ENCODE data around the gene PPP1R37.

Gene PPP1R37

GRCh38 chr19:45121827-45122345 is 28.9 kb downstream of the PPP1R37 start:
- no peak overlapping the region for H3K4me3 Mint-ChIP-seq

GRCh38 chr19:45122832-45123231 is 29.9 kb downstream of the PPP1R37 start:
- intact Hi-C loops (cut with micrococcal nuclease): no loop called here
- Mint-ChIP-seq H3K27me3 (peaks cover 8% of the 10 kb centered on the region), H3K9me3 (no peaks in the 10 kb centered on the region), H3K4me1 (ENCODE audit: low read depth) (peaks cover 38% of the 10 kb centered on the region), H3K27ac (no peak overlapping the region), H3K4me3 (no peak overlapping the region), H3K36me3 (ENCODE audit: low read depth) (peaks cover 20% of the 10 kb centered on the region)

More at GRCh38 chr19:45121827-45122345, 28.9 kb downstream of the PPP1R37 start:
- no peaks in the 10 kb centered on the region for H3K9me3 Mint-ChIP-seq
- intact Hi-C loops (cut with micrococcal nuclease): no loop called here
- H3K4me1 Mint-ChIP-seq (ENCODE audit: low read depth): peaks cover 47% of the 10 kb centered on the region
- peaks cover 8% of the 10 kb centered on the region for H3K27me3 Mint-ChIP-seq
- H3K36me3 Mint-ChIP-seq (ENCODE audit: low read depth): peaks cover 20% of the 10 kb centered on the region
- H3K27ac Mint-ChIP-seq: no peak overlapping the region

GRCh38 chr19:45123440-45123850 is 30.5 kb downstream of the PPP1R37 start:
- Mint-ChIP-seq H3K27ac (peak overlapping the region; percentile 14), H3K4me3 (no peak overlapping the region), H3K27me3 (peaks cover 4% of the 10 kb centered on the region), H3K4me1 (ENCODE audit: low read depth) (peaks cover 32% of the 10 kb centered on the region), H3K9me3 (no peaks in the 10 kb centered on the region), H3K36me3 (ENCODE audit: low read depth) (peaks cover 20% of the 10 kb centered on the region)
- intact Hi-C loops (cut with micrococcal nuclease): no loop called here

- intact Hi-C loops (cut with micrococcal nuclease): no loop called here
- peaks cover 23% of the 10 kb centered on the region for H3K36me3 Mint-ChIP-seq (ENCODE audit: low read depth)
- no peak overlapping the region for H3K4me3 Mint-ChIP-seq
- H3K9me3 Mint-ChIP-seq: no peaks in the 10 kb centered on the region
- H3K27me3 Mint-ChIP-seq: no peaks in the 10 kb centered on the region
- H3K27ac Mint-ChIP-seq: peak overlapping the region; percentile 14
- peaks cover 26% of the 10 kb centered on the region for H3K4me1 Mint-ChIP-seq (ENCODE audit: low read depth)
These were observed 31.0 kb downstream of the PPP1R37 start for GRCh38 chr19:45124021-45124420.

GRCh38 chr19:45125360-45125759 is 32.4 kb downstream of the PPP1R37 start:
- no peak overlapping the region for H3K27ac Mint-ChIP-seq
- peaks cover 18% of the 10 kb centered on the region for H3K36me3 Mint-ChIP-seq (ENCODE audit: low read depth)
- H3K9me3 Mint-ChIP-seq: no peaks in the 10 kb centered on the region
- intact Hi-C loops (cut with micrococcal nuclease): no loop called here
- H3K4me1 Mint-ChIP-seq (ENCODE audit: low read depth): peaks cover 26% of the 10 kb centered on the region
- H3K4me3 Mint-ChIP-seq: no peak overlapping the region
- H3K27me3 Mint-ChIP-seq: no peaks in the 10 kb centered on the region

- intact Hi-C loops (cut with micrococcal nuclease): no loop called here
These were observed 33.1 kb downstream of the PPP1R37 start for GRCh38 chr19:45125975-45126493.

GRCh38 chr19:45126654-45127053 is 33.7 kb downstream of the PPP1R37 start:
- H3K4me3 Mint-ChIP-seq: no peak overlapping the region
- intact Hi-C loops (cut with micrococcal nuclease): no loop called here
- H3K36me3 Mint-ChIP-seq (ENCODE audit: low read depth): peaks cover 18% of the 10 kb centered on the region
- peaks cover 26% of the 10 kb centered on the region for H3K4me1 Mint-ChIP-seq (ENCODE audit: low read depth)
- no peaks in the 10 kb centered on the region for H3K27me3 Mint-ChIP-seq
- H3K9me3 Mint-ChIP-seq: no peaks in the 10 kb centered on the region
- no peak overlapping the region for H3K27ac Mint-ChIP-seq

More at GRCh38 chr19:45125975-45126493, 33.1 kb downstream of the PPP1R37 start:
- Mint-ChIP-seq H3K36me3 (ENCODE audit: low read depth) (peaks cover 18% of the 10 kb centered on the region), H3K9me3 (no peaks in the 10 kb centered on the region), H3K27ac (no peak overlapping the region), H3K4me3 (no peak overlapping the region), H3K27me3 (no peaks in the 10 kb centered on the region), H3K4me1 (ENCODE audit: low read depth) (peaks cover 28% of the 10 kb centered on the region)

GRCh38 chr19:45128146-45128545 is 35.2 kb downstream of the PPP1R37 start:
- Mint-ChIP-seq H3K36me3 (ENCODE audit: low read depth) (peaks cover 17% of the 10 kb centered on the region), H3K4me1 (ENCODE audit: low read depth) (peaks cover 23% of the 10 kb centered on the region), H3K27me3 (no peaks in the 10 kb centered on the region), H3K9me3 (no peaks in the 10 kb centered on the region), H3K27ac (no peak overlapping the region), H3K4me3 (no peak overlapping the region)
- intact Hi-C loops (cut with micrococcal nuclease): no loop called here

- no peak overlapping the region for H3K27ac Mint-ChIP-seq
- H3K36me3 Mint-ChIP-seq (ENCODE audit: low read depth): peaks cover 10% of the 10 kb centered on the region
- H3K4me3 Mint-ChIP-seq: no peak overlapping the region
- H3K9me3 Mint-ChIP-seq: no peaks in the 10 kb centered on the region
- H3K27me3 Mint-ChIP-seq: no peaks in the 10 kb centered on the region
- intact Hi-C loops (cut with micrococcal nuclease): no loop called here
- peaks cover 22% of the 10 kb centered on the region for H3K4me1 Mint-ChIP-seq (ENCODE audit: low read depth)
These were observed 35.8 kb downstream of the PPP1R37 start for GRCh38 chr19:45128806-45129205.

GRCh38 chr19:45130236-45130635 is 37.3 kb downstream of the PPP1R37 start:
- intact Hi-C loops (cut with micrococcal nuclease): no loop called here
- Mint-ChIP-seq H3K9me3 (no peaks in the 10 kb centered on the region), H3K36me3 (ENCODE audit: low read depth) (peaks cover 6% of the 10 kb centered on the region), H3K4me1 (ENCODE audit: low read depth) (peaks cover 31% of the 10 kb centered on the region), H3K27me3 (no peaks in the 10 kb centered on the region), H3K27ac (no peak overlapping the region), H3K4me3 (no peak overlapping the region)

- H3K27me3 Mint-ChIP-seq: no peaks in the 10 kb centered on the region
- H3K4me3 Mint-ChIP-seq: no peak overlapping the region
- intact Hi-C loops (cut with micrococcal nuclease): no loop called here
- H3K9me3 Mint-ChIP-seq: no peaks in the 10 kb centered on the region
- peaks cover 39% of the 10 kb centered on the region for H3K4me1 Mint-ChIP-seq (ENCODE audit: low read depth)
- H3K36me3 Mint-ChIP-seq (ENCODE audit: low read depth): peaks cover 6% of the 10 kb centered on the region
- no peak overlapping the region for H3K27ac Mint-ChIP-seq
These were observed 38.1 kb downstream of the PPP1R37 start for GRCh38 chr19:45130888-45131615.

GRCh38 chr19:45133661-45134060 is 40.7 kb downstream of the PPP1R37 start:
- H3K27ac Mint-ChIP-seq: no peak overlapping the region
- no peak overlapping the region for H3K4me3 Mint-ChIP-seq
- H3K27me3 Mint-ChIP-seq: no peaks in the 10 kb centered on the region

GRCh38 chr19:45135176-45135885 is 42.4 kb downstream of the PPP1R37 start:
- H3K36me3 Mint-ChIP-seq (ENCODE audit: low read depth): peaks cover 11% of the 10 kb centered on the region
- intact Hi-C loops (cut with micrococcal nuclease): no loop called here
- no peaks in the 10 kb centered on the region for H3K9me3 Mint-ChIP-seq
- H3K27ac Mint-ChIP-seq: peak overlapping the region; percentile 71
- no peak overlapping the region for H3K4me3 Mint-ChIP-seq
- no peaks in the 10 kb centered on the region for H3K27me3 Mint-ChIP-seq
- H3K4me1 Mint-ChIP-seq (ENCODE audit: low read depth): peaks cover 49% of the 10 kb centered on the region

More at GRCh38 chr19:45133661-45134060, 40.7 kb downstream of the PPP1R37 start:
- no peaks in the 10 kb centered on the region for H3K9me3 Mint-ChIP-seq
- peaks cover 54% of the 10 kb centered on the region for H3K4me1 Mint-ChIP-seq (ENCODE audit: low read depth)
- H3K36me3 Mint-ChIP-seq (ENCODE audit: low read depth): peaks cover 4% of the 10 kb centered on the region
- intact Hi-C loops (cut with micrococcal nuclease): no loop called here

GRCh38 chr19:45136507-45137178 is 43.7 kb downstream of the PPP1R37 start:
- no peaks in the 10 kb centered on the region for H3K9me3 Mint-ChIP-seq
- peak overlapping the region; percentile 50 for H3K27ac Mint-ChIP-seq
- H3K36me3 Mint-ChIP-seq (ENCODE audit: low read depth): peaks cover 24% of the 10 kb centered on the region
- H3K27me3 Mint-ChIP-seq: no peaks in the 10 kb centered on the region
- no peak overlapping the region for H3K4me3 Mint-ChIP-seq
- intact Hi-C loops (cut with micrococcal nuclease): no loop called here
- peaks cover 39% of the 10 kb centered on the region for H3K4me1 Mint-ChIP-seq (ENCODE audit: low read depth)
